Activated naive CD8-positive, alpha-beta T cell treated with anti-CD3 and anti-CD28 coated beads, Interleukin-2, amount 50 U/mL, for 24 hours (primary cell): ENCODE data around the gene BCL2L13.

Experiments used
- ATAC-seq: fragments of 150-1000 bp; cut with Tn5 transposase; one replicate; pipeline ENCODE4 v1.10.0; 2021
- DNase-seq: peaks from one replicate; pipeline ENCODE4 v3.0.0; 2021
- H3K27ac Mint-ChIP-seq: one replicate; pipeline ENCODE4 v1.8.0; 2021; ENCODE audit warnings: mild to moderate bottlenecking, mixed read lengths
- H3K27me3 Mint-ChIP-seq: one replicate; pipeline ENCODE4 v1.8.0; 2021; ENCODE audit warnings: mixed read lengths
- H3K36me3 Mint-ChIP-seq: one replicate; pipeline ENCODE4 v1.8.0; 2021; ENCODE audit warnings: low read depth, mixed read lengths
- H3K4me1 Mint-ChIP-seq: one replicate; pipeline ENCODE4 v1.8.0; 2021; ENCODE audit warnings: mixed read lengths
- H3K4me3 Mint-ChIP-seq: one replicate; pipeline ENCODE4 v1.8.0; 2021; ENCODE audit warnings: mild to moderate bottlenecking, moderate library complexity, mixed read lengths
- H3K9me3 Mint-ChIP-seq: one replicate; pipeline ENCODE4 v1.8.0; 2021; ENCODE audit warnings: mixed read lengths

The BCL2L13 gene, protein sequence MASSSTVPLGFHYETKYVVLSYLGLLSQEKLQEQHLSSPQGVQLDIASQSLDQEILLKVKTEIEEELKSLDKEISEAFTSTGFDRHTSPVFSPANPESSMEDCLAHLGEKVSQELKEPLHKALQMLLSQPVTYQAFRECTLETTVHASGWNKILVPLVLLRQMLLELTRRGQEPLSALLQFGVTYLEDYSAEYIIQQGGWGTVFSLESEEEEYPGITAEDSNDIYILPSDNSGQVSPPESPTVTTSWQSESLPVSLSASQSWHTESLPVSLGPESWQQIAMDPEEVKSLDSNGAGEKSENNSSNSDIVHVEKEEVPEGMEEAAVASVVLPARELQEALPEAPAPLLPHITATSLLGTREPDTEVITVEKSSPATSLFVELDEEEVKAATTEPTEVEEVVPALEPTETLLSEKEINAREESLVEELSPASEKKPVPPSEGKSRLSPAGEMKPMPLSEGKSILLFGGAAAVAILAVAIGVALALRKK

DNA sequence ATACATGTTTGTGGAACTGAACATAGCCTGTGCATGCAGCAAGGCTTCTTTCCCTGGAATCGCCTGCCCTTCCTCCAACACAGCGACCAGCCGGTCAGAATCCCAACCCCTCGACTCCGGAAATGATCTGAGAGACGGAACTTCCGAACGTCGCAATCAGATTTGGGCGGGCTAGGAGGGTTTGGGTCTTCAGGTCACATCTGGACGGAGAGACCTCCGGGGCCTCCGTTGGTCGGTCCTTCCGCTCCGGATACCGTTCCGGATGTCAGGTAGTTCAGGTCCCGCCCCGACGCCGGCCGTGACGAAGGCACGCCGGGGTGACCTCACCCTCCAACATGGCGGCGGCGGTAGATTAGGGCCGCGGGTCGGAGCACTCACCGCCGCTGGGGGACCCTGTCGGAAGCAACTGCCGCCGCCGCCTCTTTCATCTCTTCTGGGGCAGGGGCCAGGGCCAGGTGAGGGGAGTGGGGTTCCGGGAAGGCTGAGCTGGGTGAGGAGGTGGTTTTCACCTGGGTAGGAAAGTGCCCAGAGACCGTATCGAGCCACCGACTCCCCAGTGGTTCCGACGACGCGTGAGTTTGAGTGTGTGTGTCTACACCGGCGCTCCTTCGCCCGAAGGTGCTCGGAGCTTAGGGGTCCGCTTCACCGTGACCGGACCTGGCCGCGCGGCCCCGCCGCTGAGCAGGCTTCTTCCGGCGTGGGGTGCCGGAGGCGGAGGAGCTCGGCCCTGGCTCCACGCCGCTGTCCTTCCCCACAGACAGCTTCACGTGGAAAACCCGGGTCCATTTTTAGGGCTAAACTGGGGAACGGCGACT is at the start of gene BCL2L13:
Gene BCL2L13 (plus strand): TSS at position 326 of the 815 bp plus-strand sequence. CDS start 16,955 bp downstream, outside the sequence.
- DNase-seq (peak; percentile 92), ATAC-seq (peak; percentile 97)
- no peaks in the 10 kb centered on the region for H3K9me3 Mint-ChIP-seq
- H3K36me3 Mint-ChIP-seq = peaks cover 24% of the 10 kb centered on the region
- H3K27ac Mint-ChIP-seq = peak within 1 kb of the TSS; percentile 99
- H3K27me3 Mint-ChIP-seq = no peaks in the 10 kb centered on the region
- H3K4me1 Mint-ChIP-seq = peaks cover 29% of the 10 kb centered on the region
- H3K4me3 Mint-ChIP-seq = peak within 1 kb of the TSS; percentile 100

DNA sequence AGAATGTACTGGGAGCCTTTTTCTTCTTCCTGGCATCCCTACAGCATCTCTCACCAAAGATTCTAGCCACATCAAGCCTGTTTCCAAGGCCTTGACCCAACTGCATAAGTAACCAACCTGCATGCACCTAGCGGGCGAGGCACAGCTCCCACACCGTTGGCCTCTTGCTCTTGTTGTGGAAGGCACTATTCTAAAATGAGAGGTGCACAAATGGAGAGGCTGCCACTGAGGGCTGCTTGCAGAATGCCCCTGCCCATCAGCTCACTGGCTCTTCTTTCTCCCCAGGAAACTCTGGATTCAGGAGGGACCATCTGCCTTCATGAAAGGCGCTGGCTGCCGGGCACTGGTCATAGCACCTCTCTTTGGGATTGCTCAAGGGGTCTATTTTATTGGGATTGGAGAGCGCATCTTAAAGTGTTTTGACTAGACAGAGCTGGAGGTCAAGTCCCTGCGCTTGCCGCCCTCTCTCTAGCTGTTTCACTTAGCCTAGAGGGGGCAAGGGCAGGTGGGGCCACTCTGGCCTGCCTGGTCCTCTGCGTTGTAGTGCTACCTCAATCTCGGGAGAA is 48.7 kb upstream of the BCL2L13 start:
- peaks cover 3% of the 10 kb centered on the region for H3K4me1 Mint-ChIP-seq
- no peaks in the 10 kb centered on the region for H3K27me3 Mint-ChIP-seq
- H3K9me3 Mint-ChIP-seq = no peaks in the 10 kb centered on the region
- no peak overlapping the region for H3K4me3 Mint-ChIP-seq
- H3K36me3 Mint-ChIP-seq = peaks cover 28% of the 10 kb centered on the region
- H3K27ac Mint-ChIP-seq = no peak overlapping the region
- ATAC-seq (no peak), DNase-seq (no peak)

DNA sequence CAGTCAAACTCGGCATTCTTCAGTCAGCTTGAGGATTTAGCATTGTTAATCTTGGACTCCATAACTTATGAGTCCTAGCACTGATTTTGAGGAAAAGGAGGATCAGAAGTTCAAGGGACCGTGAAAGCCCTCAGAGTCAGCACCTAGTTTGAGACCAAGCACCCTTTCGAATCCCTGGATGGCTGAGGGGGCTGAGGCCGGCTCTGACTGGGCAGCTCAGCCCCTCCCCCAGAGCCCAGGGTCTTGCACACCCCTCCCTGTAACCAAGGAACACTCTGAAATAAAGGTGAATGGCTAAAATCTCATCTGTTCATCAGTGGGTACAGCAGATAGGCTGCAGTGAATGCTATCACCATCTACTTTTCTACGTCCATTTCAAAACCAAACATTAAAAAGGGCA is 48.0 kb upstream of the BCL2L13 start:
- Mint-ChIP-seq H3K9me3 (no peaks in the 10 kb centered on the region), H3K36me3 (peaks cover 34% of the 10 kb centered on the region), H3K4me1 (peaks cover 6% of the 10 kb centered on the region), H3K27me3 (no peaks in the 10 kb centered on the region), H3K4me3 (no peak overlapping the region), H3K27ac (no peak overlapping the region)
- ATAC-seq (no peak), DNase-seq (no peak)

DNA sequence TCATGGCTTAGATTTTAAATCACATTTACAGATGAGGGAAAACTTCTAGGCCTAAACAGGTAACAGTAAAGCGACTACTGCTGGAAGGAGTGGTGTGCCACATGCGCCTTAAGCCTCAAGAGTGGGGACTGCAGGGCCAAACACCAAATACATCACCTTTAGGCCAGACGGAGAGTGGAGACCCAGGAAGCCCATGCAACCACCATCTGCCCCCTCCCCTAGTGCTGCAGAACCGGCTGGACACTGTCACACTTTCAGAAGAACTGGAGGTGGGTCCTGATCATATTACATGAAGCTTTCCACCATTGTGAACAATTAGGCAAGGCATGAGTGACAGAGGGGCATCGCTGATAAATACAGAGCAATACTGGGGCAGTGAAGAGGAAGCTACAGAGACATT is 46.4 kb upstream of the BCL2L13 start:
- ATAC-seq (no peak), DNase-seq (no peak)
- H3K9me3 Mint-ChIP-seq = no peaks in the 10 kb centered on the region
- no peaks in the 10 kb centered on the region for H3K27me3 Mint-ChIP-seq
- peaks cover 47% of the 10 kb centered on the region for H3K36me3 Mint-ChIP-seq
- peaks cover 6% of the 10 kb centered on the region for H3K4me1 Mint-ChIP-seq
- no peak overlapping the region for H3K4me3 Mint-ChIP-seq
- no peak overlapping the region for H3K27ac Mint-ChIP-seq

DNA sequence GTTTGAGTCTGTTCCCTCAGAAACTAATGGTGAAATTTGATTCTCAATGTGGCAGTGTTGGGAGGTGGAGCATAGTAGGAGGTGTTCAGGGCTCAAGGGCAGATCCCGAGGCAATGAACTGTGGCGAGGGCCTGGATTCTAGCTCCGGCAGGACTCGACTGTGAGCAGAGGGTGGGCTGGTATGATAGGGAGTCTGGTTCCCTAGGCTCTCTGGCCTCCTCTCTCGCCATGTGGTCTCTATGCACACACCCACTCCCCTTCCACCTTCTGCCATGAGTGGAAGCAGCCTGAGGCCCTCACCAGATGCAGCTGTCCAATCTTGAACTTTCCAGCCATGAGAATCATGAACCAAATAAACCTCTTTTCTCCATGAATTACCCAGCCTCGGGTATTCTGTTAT is 42.3 kb upstream of the BCL2L13 start:
- H3K27ac Mint-ChIP-seq = no peak overlapping the region
- no peaks in the 10 kb centered on the region for H3K27me3 Mint-ChIP-seq
- peaks cover 6% of the 10 kb centered on the region for H3K4me1 Mint-ChIP-seq
- peaks cover 58% of the 10 kb centered on the region for H3K36me3 Mint-ChIP-seq
- no peaks in the 10 kb centered on the region for H3K9me3 Mint-ChIP-seq
- ATAC-seq (no peak), DNase-seq (no peak)
- no peak overlapping the region for H3K4me3 Mint-ChIP-seq

DNA sequence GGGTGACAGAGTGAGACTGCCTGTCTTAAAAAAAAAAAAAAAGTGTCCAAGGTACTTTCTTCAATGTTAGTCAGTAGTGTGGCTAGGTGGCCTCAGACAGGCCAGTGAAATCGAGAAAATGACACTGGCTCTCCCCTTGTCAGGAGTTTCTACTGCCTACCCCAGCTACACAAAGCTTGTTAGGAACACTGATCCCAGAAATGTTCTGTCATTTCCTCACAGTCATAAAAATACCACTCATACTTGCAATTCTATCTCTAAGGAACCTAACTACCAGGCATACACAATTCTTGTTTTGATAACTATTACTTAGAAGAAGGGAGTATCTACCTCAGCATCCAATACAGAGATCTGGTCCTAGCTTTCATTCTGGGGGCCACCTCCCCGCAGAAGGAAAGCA is 41.3 kb upstream of the BCL2L13 start:
- no peaks in the 10 kb centered on the region for H3K9me3 Mint-ChIP-seq
- H3K36me3 Mint-ChIP-seq = peaks cover 52% of the 10 kb centered on the region
- no peak for DNase-seq
- H3K4me3 Mint-ChIP-seq = no peak overlapping the region
- ATAC-seq = no peak
- H3K27ac Mint-ChIP-seq = no peak overlapping the region
- H3K4me1 Mint-ChIP-seq = peaks cover 6% of the 10 kb centered on the region
- H3K27me3 Mint-ChIP-seq = no peaks in the 10 kb centered on the region

DNA sequence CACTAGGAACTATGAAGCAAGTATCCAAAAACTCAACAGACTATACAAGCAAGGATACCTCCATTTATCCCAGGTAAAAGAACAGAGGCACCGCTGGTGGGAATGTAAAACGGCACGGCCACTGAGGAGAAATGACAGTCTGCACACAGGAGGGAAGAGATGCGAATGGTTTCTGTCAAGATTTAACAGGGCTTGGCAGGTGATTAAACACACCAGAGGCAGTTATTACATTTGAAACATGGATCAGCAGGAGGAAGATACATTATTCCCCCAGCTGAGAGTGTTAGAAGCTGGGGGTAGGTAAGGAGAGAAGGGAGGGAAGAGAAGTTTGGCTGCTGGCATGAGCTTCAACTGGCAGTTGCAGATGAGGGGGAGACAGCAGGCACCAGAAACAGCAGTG is 40.2 kb upstream of the BCL2L13 start:
- peaks cover 44% of the 10 kb centered on the region for H3K36me3 Mint-ChIP-seq
- peaks cover 6% of the 10 kb centered on the region for H3K4me1 Mint-ChIP-seq
- DNase-seq (no peak), ATAC-seq (no peak)
- no peaks in the 10 kb centered on the region for H3K9me3 Mint-ChIP-seq
- H3K27ac Mint-ChIP-seq = no peak overlapping the region
- H3K27me3 Mint-ChIP-seq = no peaks in the 10 kb centered on the region
- H3K4me3 Mint-ChIP-seq = no peak overlapping the region

DNA sequence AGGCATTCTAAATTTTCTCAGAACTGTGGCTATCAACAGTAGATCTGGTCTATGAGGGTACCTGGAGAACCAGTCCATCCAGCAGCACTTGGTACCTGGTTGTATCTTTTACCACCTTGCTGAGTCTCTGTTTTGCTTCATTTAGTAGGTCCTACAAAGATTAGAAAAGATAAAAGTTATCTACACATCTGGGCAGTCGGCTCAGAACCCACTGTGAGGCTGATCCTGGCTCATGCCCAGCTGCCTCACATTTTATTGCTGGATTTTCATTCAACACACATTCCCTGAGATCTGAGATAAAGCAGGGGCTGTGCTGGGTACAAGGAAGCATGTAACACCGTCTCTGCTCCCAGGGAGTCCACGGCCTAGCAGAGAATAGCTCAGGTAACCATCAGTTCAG is 37.5 kb upstream of the BCL2L13 start:
- Mint-ChIP-seq H3K9me3 (no peaks in the 10 kb centered on the region), H3K27ac (no peak overlapping the region), H3K4me1 (peaks cover under 1% of the 10 kb centered on the region), H3K36me3 (peaks cover 31% of the 10 kb centered on the region), H3K4me3 (no peak overlapping the region), H3K27me3 (no peaks in the 10 kb centered on the region)
- DNase-seq = no peak
- no peak for ATAC-seq

DNA sequence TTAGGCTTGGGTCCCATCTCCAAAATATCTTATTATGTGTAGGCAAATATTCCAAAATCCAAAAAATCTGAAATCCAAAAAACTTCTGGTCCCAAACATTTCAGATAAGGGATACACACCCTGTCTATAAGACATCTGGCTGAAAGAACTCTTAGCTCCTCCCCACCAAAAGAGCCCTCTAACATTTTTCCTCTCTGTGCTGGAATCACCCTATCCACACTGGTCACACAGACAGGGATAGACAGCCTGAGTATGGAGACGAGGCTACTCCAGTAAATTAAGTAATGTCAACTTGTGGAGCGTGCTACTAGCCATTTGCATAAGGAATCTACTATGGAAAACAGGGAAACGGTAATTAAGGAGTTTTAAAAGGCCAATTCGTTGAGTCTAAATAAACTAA is 34.9 kb upstream of the BCL2L13 start:
- Mint-ChIP-seq H3K9me3 (no peaks in the 10 kb centered on the region), H3K27me3 (no peaks in the 10 kb centered on the region), H3K4me3 (no peak overlapping the region), H3K4me1 (peaks cover 3% of the 10 kb centered on the region), H3K36me3 (peaks cover 11% of the 10 kb centered on the region), H3K27ac (no peak overlapping the region)
- no peak for DNase-seq
- ATAC-seq = no peak

DNA sequence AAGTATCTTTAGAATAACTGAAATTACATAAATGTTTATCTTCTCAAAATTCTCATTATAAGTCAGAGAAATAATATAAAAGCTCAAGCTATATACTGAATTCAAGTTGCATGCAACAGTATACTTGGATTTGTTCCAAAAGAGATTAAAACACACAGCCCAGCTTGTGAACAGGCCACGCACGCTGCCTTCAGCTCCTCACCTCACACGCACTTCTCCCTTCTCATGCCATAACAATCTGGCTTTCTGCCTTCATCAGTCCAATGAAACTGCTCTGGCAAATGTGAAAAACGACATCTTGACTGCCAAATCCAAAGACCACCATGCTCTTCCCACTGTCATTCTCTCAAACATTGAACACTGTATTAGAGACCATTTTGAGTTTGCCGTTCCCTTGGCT is 32.1 kb upstream of the BCL2L13 start:
- no peak overlapping the region for H3K4me3 Mint-ChIP-seq
- H3K27ac Mint-ChIP-seq = no peak overlapping the region
- H3K4me1 Mint-ChIP-seq = peaks cover 3% of the 10 kb centered on the region
- H3K36me3 Mint-ChIP-seq = peaks cover 14% of the 10 kb centered on the region
- no peak for DNase-seq
- no peaks in the 10 kb centered on the region for H3K27me3 Mint-ChIP-seq
- no peak for ATAC-seq
- H3K9me3 Mint-ChIP-seq = no peaks in the 10 kb centered on the region

DNA sequence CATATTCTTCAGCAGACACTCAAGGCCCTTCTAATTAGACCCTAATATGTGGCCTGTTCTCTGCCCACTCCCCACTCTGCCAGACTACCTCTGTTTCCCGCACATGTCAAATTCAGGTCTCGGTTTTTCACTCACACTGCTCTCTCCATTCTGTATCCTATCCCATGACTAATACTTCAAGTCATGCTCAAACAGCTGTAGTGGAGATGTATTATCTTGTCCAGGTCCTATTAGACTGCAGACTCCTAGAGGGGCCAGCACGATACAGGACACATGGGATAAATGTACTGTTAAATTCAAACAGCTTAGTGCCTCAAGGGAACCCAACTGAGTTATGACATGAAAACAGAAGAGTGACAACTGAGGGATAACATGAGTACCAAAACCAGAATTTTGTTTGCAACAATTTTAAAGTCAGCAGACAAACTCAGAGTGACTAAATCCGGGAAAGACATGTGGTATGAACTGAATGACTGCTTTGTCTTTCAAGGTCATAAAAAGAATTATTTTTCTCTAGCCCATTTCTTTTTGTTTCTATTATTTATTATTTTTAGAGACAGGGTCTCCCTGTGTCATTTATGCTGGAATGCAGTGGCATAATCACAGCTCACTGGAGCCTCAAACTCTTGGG is 30.6 kb upstream of the BCL2L13 start:
- Mint-ChIP-seq H3K4me3 (no peak overlapping the region), H3K36me3 (peaks cover 23% of the 10 kb centered on the region), H3K27ac (no peak overlapping the region), H3K9me3 (no peaks in the 10 kb centered on the region), H3K4me1 (peaks cover 3% of the 10 kb centered on the region), H3K27me3 (no peaks in the 10 kb centered on the region)
- no peak for ATAC-seq
- no peak for DNase-seq

DNA sequence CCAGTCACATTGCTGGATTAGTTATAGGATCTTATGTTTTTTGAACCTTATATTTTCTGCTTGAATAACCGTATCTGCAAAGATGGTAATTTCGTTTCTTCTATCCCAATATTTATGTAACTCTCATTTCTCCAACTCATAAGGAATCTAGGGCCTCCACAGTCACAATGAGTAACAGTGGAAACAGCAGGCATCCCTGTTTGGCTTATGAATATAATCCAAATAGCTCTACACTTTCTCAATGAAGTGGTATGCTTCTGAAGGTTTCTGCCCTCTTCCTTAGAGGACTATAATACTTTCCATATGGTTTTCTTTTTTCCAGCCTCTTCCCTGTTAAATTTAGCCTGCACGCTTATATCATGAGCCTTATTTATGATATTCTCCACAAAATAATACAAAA is 26.5 kb upstream of the BCL2L13 start:
- Mint-ChIP-seq H3K9me3 (no peaks in the 10 kb centered on the region), H3K27ac (no peak overlapping the region), H3K4me1 (no peaks in the 10 kb centered on the region), H3K36me3 (peaks cover 27% of the 10 kb centered on the region), H3K4me3 (no peak overlapping the region), H3K27me3 (no peaks in the 10 kb centered on the region)
- no peak for ATAC-seq
- DNase-seq = no peak

DNA sequence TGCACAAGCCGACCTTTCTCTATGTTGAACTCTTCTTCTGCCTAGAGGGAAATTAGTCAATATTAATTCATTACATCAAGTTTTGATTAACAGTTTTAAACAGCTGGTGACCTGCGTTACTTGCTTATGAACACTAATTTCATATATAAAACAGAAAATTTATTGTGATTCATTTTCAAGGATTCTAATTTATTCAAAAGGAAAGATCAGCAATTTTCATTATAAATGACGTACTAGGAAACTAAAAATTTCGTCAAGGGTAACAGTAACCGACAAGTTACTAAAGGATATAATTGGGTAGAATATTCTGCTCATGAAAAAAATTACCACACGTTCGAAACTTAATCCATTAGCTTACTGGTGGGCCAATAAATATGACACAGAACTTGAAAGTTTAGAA is 25.3 kb upstream of the BCL2L13 start:
- Mint-ChIP-seq H3K36me3 (peaks cover 31% of the 10 kb centered on the region), H3K4me3 (no peak overlapping the region), H3K9me3 (no peaks in the 10 kb centered on the region), H3K27ac (no peak overlapping the region), H3K27me3 (no peaks in the 10 kb centered on the region), H3K4me1 (no peaks in the 10 kb centered on the region)
- ATAC-seq = no peak
- no peak for DNase-seq

DNA sequence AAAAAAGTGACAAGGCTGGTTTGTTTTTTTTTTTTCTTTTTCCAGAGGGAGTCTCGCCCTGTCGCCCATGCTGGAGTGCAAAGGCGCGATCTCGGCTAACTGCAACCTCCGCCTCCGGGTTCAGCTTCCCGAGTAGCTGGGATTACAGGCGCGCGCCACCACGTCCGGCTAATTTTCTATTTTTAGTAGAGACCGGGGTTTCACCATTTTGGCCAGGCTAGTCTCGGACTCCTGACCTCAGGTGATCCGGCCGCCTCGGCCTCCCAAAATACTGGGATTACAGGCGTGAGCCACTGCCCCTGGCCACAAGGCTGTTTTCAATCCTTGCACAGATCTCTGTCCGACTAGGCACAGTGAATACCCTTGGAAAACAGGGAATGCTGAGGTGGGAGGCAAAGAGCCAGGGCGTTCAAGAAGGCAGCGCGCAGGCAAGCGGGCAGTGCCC is 10.6 kb upstream of the BCL2L13 start:
- Mint-ChIP-seq H3K4me3 (peak overlapping the region; percentile 96), H3K27me3 (no peaks in the 10 kb centered on the region), H3K4me1 (peaks cover 33% of the 10 kb centered on the region), H3K27ac (peak overlapping the region; percentile 92), H3K36me3 (peaks cover 4% of the 10 kb centered on the region), H3K9me3 (no peaks in the 10 kb centered on the region)
- ATAC-seq = no peak
- no peak for DNase-seq
